ENCODE measurements around the gene CABYR.

CABYR gene, protein sequence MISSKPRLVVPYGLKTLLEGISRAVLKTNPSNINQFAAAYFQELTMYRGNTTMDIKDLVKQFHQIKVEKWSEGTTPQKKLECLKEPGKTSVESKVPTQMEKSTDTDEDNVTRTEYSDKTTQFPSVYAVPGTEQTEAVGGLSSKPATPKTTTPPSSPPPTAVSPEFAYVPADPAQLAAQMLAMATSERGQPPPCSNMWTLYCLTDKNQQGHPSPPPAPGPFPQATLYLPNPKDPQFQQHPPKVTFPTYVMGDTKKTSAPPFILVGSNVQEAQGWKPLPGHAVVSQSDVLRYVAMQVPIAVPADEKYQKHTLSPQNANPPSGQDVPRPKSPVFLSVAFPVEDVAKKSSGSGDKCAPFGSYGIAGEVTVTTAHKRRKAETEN

DNA sequence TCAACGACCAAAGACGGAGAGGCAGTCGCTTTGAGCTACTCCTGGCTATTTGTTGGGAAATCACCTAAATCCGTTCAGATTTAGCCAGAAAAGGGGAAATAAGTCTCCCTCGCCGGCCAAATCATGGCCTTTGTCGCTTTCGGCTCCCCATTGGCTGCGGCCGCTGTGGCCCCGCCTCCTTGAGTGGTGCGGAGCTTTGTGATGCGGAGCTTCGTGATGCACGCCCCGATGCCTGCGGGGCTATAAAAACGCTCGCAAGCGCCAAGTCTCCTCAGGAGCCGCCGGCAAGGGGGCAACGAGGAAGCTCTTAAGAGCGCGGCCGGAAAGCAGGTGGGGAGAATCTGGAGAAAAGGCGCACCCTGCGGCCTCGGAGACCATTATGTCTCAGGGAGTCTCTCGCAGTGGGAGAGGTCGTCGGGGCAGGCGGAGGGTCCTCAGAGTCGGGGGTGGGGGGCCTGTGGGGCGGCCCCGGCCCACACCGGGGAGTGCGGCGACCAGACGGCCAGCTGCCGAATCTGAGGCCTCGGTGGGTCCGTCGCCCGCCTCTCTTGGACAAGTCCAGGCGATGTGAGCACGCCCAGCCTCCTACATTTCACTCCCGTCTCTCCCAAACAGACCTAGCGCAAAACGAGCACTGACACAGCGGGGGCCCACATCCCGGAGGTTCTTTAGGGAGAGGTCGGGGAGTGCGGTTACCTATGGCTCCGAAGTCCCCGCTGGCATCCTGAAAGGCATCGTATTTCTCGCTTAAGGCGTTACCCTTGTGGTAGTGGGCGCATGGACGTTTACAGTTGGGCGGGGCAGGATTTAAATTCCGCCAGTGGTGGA lies at the start of gene CABYR:
Gene CABYR (plus strand): TSS at position 274 of the 828 bp plus-strand sequence. CDS start 4,053 bp downstream, outside the sequence.
- peak; percentile 75 for DNase-seq (ENCODE audit: low spot score)

DNA sequence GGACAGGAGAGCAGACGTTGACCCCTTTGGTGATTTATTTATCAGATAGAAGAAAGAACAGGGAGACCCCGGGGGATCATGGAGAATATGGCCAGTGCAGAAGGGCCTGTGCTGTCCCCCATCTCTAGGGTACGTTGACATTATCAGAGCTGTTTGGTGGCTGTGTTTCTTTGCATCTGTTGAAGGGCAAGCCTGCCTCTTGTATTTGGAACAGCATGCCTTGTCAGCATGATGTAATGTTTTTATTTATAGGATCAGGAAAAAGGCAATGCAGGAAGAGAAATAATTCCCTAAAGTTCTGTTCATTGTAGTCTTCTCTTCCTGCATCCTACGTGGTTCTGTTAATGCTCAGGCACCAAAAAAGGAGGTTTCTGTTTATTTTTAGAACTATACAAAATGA lies 49.8 kb upstream of the CABYR start:
- DNase-seq (ENCODE audit: low spot score), result no peak

DNA sequence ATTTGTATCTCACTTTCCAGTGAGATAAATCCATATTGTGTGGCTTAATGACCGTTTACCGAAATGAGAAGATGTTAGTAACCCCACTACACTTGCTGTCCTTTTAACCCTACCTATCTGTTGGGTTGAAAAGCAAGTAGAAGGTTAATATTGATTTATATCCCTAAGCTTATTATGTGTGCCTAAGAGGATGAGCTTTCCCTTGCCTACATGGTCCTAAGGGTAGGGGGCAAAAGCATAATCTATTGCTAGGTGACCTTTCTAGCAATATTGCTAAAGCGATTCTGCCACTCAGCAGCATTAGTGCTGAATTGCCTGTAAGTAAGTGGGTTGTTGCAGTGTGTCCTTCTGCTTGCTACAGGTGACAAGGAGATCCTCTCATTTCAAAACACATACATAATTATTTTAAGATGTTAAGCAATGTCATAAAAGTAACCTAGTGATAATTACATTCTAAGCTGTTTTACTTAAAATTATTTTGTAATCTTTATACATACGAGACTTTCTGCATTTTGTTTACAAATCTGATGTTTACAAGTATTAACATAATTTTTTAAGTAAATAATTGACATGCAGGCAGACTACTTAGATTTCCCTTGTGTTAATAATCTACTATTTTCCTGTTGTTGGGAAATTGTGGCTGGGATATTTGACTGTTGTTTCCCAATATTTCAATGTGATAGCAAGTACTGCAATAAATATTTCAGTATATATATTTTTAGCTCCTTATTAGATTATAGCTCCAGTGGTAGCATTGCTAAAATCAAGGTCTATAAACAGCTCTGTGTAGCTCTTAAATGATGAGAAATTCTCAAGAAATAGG lies 49.1 kb upstream of the CABYR start:
- DNase-seq (ENCODE audit: low spot score), result no peak

DNA sequence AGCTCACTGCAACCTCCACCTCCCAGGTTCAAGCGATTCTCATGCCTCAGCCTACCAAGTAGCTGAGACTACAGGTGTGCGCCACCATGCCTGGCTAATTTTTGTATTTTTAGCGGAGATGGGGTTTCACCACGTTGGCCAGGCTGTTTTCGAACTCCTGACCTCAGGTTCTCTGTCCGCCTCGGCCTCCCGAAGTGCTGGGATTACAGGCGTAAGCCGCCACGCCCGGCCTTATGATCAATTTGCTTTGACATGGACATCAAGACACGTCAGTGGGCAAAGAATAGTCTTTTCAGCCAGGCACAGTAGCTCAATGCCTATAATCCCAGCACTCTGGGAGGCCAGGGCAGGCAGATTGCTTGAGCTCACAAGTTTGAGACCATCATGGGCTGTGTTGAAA lies 48.0 kb upstream of the CABYR start:
- no peak for DNase-seq (ENCODE audit: low spot score)

DNA sequence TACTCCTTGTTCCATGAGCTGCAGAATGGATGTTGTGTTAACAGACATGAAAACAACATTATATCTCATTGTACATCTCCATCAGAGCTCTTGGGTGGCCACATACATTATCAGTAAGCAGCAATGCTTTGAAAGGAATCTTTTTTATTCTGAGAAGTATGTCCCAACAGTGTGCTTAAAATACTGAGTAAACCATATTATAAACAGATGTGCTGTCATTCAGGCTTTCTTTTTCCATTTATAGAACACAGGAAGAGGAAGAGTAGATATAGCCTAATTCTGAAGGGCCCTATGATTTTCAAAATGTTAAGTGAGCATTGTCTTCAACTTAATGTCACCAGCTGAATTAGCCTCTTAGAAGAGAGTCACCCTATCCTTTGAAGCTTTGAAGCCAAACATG lies 44.3 kb upstream of the CABYR start:
- DNase-seq (ENCODE audit: low spot score), result no peak

DNA sequence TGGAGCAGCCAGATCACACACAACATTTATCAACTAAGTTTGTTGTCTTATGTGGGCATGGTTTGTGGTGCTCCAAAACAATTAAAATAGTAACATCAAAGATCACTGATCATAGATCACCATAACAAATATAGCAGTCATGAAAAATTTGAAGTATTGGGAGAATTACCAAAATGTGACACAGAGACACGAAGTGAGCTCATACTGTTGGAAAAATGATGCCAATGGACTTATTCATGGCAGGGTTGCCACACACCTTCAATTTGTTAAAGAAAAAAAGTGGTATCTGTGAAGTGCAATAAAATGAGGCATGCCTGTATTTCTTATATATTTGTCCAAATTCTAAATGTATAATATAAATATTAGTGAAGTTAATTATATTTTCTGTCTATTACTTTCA lies 42.9 kb upstream of the CABYR start:
- DNase-seq (ENCODE audit: low spot score), result no peak

DNA sequence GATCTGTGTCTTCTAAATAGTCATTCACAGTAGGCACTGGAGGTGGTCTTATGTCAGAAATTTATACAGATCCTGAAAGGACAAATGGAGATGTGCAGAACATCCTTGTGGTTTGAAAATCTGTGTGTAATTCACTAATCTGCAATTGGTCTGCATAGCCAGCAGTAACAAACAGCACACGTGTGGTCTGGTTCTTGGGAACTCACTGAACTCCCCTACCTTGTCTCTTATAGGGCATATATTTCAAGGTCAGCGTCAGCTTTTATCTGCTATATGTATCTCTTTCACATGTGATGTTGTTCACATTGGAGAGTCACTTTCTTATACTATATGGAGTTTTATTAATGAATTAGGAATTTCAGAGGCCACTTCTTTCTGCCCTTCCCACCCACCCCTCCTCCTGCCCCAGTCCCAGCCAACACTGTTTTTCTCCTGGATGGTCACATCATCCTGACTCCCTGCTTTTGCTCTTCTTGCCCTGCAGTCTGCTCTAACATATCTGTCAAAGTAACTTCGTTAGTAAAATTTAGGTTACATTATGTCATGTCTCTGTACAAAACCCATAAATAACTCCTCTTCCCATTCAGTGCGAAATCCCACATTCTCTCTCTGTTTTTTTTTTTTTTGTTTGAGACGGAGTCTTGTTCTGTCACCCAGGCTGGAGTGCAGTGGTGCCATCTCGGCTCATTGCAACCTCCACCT lies 35.4 kb upstream of the CABYR start:
- no peak for DNase-seq (ENCODE audit: low spot score)

DNA sequence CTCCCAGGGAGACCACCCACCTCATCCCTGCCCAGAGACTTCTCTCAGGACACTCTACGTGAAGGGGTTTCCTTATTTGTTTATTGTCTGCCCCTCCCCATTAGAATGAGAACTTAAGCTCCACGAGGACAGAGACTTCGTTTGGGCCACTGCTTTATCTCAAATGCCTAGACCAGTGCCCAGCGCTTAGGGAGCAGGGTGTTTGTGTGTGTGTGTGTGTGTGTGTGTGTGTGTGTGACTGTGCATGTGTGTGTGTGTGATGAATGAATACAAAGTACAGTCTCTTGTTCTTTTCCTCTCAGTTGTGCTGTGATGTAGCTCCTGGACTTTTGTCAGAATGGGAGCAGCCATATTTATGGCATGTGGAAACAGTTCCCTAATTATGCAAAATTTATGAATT lies 34.4 kb upstream of the CABYR start:
- DNase-seq (ENCODE audit: low spot score), result no peak

DNA sequence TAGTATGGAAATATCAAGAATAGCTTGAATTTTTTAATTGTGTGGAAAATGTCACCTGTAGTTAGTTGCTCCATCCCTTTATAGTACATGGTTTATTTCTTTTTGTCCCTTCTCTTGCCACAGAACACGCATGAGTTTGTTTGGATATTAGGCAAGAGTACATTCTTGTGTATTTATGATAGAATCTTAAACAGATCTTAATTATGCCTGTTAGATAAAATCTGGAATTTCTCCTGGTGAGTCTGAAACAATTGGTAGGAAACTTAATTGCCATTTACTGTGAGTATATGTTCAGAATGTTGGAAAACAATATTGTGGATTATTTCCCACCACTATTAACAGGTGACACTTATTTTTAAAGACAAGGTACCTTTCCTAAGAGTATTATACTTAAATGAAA lies 30.2 kb upstream of the CABYR start:
- DNase-seq (ENCODE audit: low spot score), result no peak

DNA sequence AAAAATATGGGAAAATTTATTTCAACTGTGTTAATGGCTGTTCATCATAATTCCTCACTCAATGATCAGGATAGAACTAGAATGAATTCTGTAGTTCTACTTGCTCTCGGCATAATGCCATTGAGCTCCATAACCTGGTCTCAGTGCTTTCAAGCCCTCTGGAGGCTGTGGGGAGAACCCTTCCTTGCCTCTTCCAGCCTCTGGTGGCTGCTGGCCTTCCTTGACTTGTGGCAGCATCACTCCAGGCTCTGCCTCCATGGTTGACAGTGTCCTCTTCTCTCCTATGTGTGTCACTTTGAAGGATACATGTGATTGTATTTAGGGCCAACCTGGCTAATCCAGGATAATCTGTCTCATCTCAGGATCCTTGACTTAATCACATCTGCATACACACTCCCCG lies 26.9 kb upstream of the CABYR start:
- DNase-seq (ENCODE audit: low spot score), result no peak

DNA sequence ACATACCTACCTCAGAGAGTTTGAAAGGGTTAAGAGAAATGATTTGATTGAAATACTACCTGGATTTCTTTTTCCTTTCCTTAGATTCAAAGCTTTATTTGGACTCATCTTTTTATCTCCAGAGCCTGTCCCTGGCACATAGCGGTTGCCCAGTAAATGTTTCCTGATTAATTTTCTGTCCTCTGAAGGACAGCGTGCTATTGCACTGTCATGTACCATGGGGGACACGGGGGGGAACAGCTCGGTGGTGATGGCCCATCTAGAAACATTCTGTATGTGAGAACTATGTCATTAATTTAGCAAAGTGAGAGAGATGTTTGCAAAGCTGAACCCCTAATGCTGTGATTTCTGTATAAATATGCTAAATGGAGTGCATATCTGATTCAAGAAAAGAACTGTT lies 26.4 kb upstream of the CABYR start:
- no peak for DNase-seq (ENCODE audit: low spot score)

DNA sequence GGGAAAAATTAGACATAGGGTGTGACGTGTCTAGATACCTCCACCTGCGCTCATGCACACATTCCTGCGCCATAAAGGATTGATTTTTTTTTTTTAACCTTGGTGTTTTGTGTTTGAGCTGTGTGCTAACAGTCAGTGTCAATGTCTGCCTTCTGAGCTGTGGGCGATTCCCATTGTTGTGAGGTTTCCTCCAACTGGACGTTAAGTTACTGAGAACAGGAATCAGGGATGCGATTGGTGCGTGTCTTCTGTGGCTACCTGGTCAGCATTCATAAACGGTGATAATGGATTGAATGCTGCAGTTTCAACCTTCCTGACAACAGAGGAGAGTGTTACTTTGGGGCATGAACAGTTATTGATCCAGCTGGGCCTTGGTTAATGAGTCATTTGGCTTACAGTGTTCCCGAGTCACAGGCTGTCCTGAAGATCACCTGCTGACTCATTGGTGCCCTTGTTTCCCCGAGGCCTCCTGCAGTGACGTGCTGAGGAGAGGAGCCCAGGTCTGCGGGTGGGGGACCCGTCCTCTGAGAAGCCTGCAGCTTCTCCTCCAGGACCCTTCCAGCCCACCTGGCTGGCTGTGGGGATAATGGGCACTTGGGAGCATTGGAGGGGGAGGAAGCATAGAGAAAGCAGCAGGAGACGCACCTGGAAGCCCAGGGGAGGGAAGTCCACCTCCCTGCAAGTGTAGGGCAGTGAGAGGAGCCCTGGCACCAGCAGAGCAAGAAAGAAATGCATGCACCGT lies 25.8 kb upstream of the CABYR start:
- DNase-seq (ENCODE audit: low spot score), result no peak

DNA sequence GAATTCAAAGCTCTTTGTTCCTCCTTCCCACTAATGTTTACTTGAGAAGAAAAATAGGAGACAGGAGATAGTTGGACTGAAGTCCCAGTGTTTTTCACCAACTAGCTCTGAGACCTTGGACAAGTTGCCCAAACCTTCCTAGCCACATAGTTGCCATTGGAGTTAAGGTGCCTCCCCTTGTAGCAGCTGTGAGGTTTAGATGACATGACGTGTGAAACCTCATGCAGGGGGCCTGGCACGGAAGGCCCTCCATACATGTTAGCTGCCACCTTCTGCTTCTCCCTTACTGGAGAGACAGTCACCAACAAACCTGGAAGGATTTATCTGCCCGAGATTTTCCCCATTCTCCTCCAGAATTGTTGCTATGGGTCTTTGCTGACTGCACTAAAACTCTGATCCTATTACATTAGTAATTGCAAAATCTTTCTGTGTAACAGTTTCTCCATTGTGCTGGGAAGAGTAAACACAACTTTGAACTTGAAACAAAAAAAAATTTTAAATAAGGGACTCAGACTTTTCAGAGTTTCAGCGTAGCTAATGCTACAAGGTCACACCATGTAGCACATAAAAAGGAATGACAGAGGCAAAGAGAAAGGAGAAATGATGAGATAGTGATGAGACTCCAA lies 23.8 kb upstream of the CABYR start:
- DNase-seq (ENCODE audit: low spot score), result no peak

DNA sequence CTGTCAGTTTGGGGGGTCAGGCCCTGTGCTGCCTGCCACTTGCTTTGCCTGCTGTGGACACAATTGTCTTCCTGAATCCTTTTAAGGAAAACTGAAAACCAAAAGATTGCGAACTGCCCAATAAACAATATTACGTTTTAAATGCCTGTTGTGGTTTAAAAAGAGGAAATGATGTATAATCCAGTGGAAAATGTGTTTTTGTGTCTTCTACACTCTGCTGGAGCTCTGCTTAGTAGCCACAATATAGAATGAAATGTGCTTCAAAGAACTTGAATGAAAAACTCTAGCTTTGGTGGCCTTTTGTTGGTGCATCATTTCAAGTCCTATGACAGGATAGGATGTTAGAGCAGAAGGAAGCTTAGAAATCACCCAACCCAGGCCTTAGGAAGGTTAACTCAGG lies 23.2 kb upstream of the CABYR start:
- no peak for DNase-seq (ENCODE audit: low spot score)

DNA sequence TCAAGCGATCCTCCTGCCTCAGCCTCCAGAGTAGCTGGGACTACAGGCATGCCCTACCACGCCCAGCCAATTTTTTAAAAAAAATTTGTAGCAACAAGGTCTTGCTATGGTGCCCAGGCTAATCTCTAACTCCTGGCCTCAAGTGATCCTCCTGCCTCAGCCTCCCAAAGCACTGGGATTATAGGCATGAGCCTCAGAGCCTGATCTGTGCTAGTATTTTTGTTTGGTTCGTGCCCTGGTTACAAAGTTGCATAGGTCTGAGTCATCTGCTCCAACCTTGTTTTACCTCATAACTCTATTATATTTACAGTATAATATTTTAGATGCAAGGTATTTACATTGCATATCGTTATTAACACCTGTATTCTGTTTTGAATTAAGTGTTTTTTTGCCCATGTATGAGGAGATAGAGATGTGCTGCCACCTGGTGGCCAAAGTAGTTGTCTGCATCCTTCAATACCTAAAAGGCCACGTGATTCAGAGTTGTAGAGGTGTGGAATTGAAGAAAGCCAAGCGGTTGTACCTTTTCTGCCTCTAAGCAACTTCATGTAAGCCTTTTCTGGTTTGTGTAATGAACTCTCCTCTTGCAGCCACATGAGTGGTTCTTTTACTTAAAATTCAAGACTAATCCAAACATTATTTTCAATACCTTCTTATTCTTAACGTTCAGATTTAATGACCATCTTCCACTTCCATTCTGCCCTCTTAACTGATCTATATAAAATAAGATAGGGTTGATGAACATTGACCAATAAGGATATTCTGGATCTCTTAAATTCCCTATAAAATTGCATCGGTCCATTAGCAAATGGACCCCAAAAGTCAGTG lies 19.9 kb upstream of the CABYR start:
- DNase-seq (ENCODE audit: low spot score), result peak; percentile 82

DNA sequence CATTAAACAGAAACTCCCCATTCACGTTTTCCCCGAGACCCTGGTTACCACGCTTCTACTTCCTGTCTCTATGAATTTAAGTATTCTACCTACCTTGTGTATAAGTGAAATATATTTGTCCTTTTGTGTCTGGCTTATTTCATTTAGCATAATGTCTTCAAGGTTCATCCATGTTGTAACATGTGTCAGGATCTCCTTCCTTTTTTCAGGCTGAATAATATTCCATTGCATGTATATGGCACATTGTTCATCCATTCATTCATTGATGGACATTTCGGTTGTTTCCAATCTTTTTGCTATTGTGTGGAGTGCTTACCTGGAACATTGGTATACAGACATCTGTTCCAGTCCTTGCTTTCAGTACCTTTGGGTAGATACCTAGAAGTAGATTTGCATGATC lies 18.2 kb upstream of the CABYR start:
- DNase-seq (ENCODE audit: low spot score), result no peak

DNA sequence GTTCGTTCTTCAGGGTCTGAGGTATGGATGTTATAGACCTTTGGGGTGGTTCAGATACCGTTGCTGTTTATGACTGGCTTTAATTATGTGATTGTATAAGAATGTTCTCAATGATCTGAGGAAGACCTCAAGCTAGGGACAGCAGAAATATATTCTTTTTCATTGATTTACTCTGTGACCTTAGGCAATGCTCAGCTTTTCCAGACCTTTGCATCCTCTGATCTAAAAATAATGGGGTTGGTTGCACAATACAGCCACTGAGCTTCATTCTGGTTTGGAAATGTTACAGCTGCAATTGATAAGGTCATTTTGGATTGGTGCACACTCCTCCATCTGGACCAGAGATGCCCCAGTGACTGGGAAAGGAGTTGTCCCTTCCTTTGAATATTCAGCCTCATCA lies 17.2 kb upstream of the CABYR start:
- no peak for DNase-seq (ENCODE audit: low spot score)

DNA sequence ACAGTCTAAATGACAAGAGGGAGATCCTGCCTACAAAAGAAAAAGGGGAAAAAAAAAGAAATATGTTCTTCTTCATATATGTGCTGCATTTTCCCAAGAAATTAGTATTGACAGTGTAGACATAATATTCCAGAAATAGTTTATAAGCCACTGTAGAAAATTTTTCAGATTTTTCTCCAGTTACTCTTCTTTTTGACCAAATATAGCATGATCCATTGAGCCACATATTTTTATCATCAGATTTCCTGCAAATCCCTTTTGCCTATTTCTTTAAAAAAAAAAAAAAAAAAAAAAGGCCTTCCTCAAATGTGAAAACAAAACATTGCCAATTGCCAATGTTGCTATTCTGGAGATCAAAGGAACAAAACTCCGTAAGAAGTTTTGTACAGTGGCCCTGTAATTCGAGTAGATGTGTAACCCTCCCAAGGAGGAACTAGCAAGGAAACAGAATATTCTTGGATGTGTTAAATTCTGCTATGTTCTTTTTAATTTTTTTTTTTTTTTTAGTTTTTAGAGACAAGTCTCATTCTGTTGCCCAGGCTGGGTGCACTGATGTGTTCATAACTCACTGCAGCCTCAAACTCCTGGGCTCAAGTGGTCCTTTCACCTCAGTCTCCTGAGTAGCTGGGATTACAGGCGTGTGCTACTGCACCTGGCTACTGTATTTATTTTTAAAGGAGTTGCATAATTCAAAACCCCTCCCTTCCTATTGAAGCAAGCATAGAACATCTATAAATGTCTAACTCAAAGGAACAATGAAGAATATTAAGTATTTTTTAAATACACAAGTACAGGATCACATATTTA lies 12.5 kb upstream of the CABYR start:
- DNase-seq (ENCODE audit: low spot score), result no peak

DNA sequence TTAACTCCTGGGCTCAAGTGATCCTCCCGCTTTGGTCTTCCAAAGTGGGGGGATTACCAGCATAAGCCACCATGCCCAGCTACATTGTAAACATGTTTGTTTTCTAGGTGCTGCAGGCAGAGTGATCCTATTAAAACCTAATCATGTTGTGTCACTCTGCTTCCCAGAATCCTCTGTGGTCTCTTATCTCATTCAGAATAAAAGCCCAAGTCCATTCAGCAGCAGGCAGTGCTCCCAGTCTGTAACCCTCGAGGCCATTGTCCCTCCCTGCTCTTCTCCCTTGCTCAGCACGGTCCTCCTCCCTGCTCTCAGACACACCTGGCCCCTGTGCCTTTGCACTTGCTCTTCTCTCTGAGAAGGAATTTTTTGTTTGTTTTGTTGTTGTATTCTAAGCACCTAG lies 11.1 kb upstream of the CABYR start:
- no peak for DNase-seq (ENCODE audit: low spot score)

All from CD4-positive, alpha-beta T cell treated with Interleukin-15 for 4 hours (primary cell).